ENCODE data around the gene CRIP2.

Gene CRIP2

GRCh38 chr14:105474483-105475268, at the start of gene CRIP2:
CRIP2 (plus strand) TSS chr14:105474821; CDS start chr14:105474863, 42 bp downstream.
- no peak for DNase-seq (ENCODE audit: low read depth, low spot score)
- 0 out of 2 replicates have a peak, but pooled peaks have one; percentile 37 for TF ChIP-seq POLR2AphosphoS5 (IDR thresholded peaks at IDR 0.05; ENCODE audit: borderline replicate concordance, low read depth, low read length)
- no peak for TF ChIP-seq EZH2 (IDR thresholded peaks at IDR 0.05)
- no peak for TF ChIP-seq FOXP2 (optimal IDR thresholded peaks at IDR 0.05; ENCODE audit: control extremely low read depth, extremely low read length, insufficient read depth)
- Histone ChIP-seq H3K27ac (peak within 1 kb of the TSS; percentile 92), H3K9me3 (ENCODE audit: low read depth, low read length) (no peaks in the 10 kb centered on the region), H3K4me3 (peak within 1 kb of the TSS; percentile 96), H3K36me3 (ENCODE audit: insufficient read depth, low read length) (peaks cover 11% of the 10 kb centered on the region), H3K9ac (ENCODE audit: insufficient read length) (peak within 1 kb of the TSS; percentile 91)

GRCh38 chr14:105424861-105425260, 49.8 kb upstream of the CRIP2 start:
- DNase-seq (ENCODE audit: low read depth, low spot score): no peak
- H3K4me3 ChIP-seq: no peak overlapping the region
- peaks cover 73% of the 10 kb centered on the region for H3K36me3 ChIP-seq (ENCODE audit: insufficient read depth, low read length)
- H3K27ac ChIP-seq: no peak overlapping the region
- H3K9me3 ChIP-seq (ENCODE audit: low read depth, low read length): no peaks in the 10 kb centered on the region
- H3K9ac ChIP-seq (ENCODE audit: insufficient read length): no peak overlapping the region
- no peak for TF ChIP-seq POLR2AphosphoS5 (IDR thresholded peaks at IDR 0.05; ENCODE audit: borderline replicate concordance, low read depth, low read length)
- no peak for TF ChIP-seq EZH2 (IDR thresholded peaks at IDR 0.05)
- TF ChIP-seq FOXP2 (optimal IDR thresholded peaks at IDR 0.05; ENCODE audit: control extremely low read depth, extremely low read length, insufficient read depth): no peak

GRCh38 chr14:105425823-105426247, 48.8 kb upstream of the CRIP2 start:
- H3K27ac ChIP-seq: no peak overlapping the region
- no peaks in the 10 kb centered on the region for H3K9me3 ChIP-seq (ENCODE audit: low read depth, low read length)
- no peak for DNase-seq (ENCODE audit: low read depth, low spot score)
- H3K4me3 ChIP-seq: no peak overlapping the region
- H3K9ac ChIP-seq (ENCODE audit: insufficient read length): no peak overlapping the region
- peaks cover 82% of the 10 kb centered on the region for H3K36me3 ChIP-seq (ENCODE audit: insufficient read depth, low read length)
- no peak for TF ChIP-seq POLR2AphosphoS5 (IDR thresholded peaks at IDR 0.05; ENCODE audit: borderline replicate concordance, low read depth, low read length)
- TF ChIP-seq EZH2 (IDR thresholded peaks at IDR 0.05): no peak
- TF ChIP-seq FOXP2 (optimal IDR thresholded peaks at IDR 0.05; ENCODE audit: control extremely low read depth, extremely low read length, insufficient read depth): no peak

GRCh38 chr14:105426416-105427130, 48.0 kb upstream of the CRIP2 start:
- H3K4me3 ChIP-seq: no peak overlapping the region
- no peak for DNase-seq (ENCODE audit: low read depth, low spot score)
- no peak for TF ChIP-seq POLR2AphosphoS5 (IDR thresholded peaks at IDR 0.05; ENCODE audit: borderline replicate concordance, low read depth, low read length)
- H3K27ac ChIP-seq: no peak overlapping the region
- H3K9me3 ChIP-seq (ENCODE audit: low read depth, low read length): no peaks in the 10 kb centered on the region
- H3K36me3 ChIP-seq (ENCODE audit: insufficient read depth, low read length): peaks cover 86% of the 10 kb centered on the region
- H3K9ac ChIP-seq (ENCODE audit: insufficient read length): no peak overlapping the region

GRCh38 chr14:105427412-105427811, 47.2 kb upstream of the CRIP2 start:
- no peak for TF ChIP-seq EZH2 (IDR thresholded peaks at IDR 0.05)
- no peak for TF ChIP-seq POLR2AphosphoS5 (IDR thresholded peaks at IDR 0.05; ENCODE audit: borderline replicate concordance, low read depth, low read length)
- TF ChIP-seq FOXP2 (optimal IDR thresholded peaks at IDR 0.05; ENCODE audit: control extremely low read depth, extremely low read length, insufficient read depth): no peak
- Histone ChIP-seq H3K27ac (no peak overlapping the region), H3K9ac (ENCODE audit: insufficient read length) (no peak overlapping the region), H3K9me3 (ENCODE audit: low read depth, low read length) (no peaks in the 10 kb centered on the region), H3K36me3 (ENCODE audit: insufficient read depth, low read length) (peaks cover 80% of the 10 kb centered on the region), H3K4me3 (no peak overlapping the region)
- DNase-seq (ENCODE audit: low read depth, low spot score): no peak

- no peak for DNase-seq (ENCODE audit: low read depth, low spot score)
- H3K9ac ChIP-seq (ENCODE audit: insufficient read length): no peak overlapping the region
- TF ChIP-seq FOXP2 (optimal IDR thresholded peaks at IDR 0.05; ENCODE audit: control extremely low read depth, extremely low read length, insufficient read depth) (no peak), EZH2 (IDR thresholded peaks at IDR 0.05) (no peak), POLR2AphosphoS5 (IDR thresholded peaks at IDR 0.05; ENCODE audit: borderline replicate concordance, low read depth, low read length) (no peak)
- H3K4me3 ChIP-seq: no peak overlapping the region
- H3K27ac ChIP-seq: no peak overlapping the region
- no peaks in the 10 kb centered on the region for H3K9me3 ChIP-seq (ENCODE audit: low read depth, low read length)
- H3K36me3 ChIP-seq (ENCODE audit: insufficient read depth, low read length): peaks cover 75% of the 10 kb centered on the region
Observed at GRCh38 chr14:105427936-105428485, 46.6 kb upstream of the CRIP2 start.

GRCh38 chr14:105430042-105430441, 44.6 kb upstream of the CRIP2 start:
- H3K9ac ChIP-seq (ENCODE audit: insufficient read length): no peak overlapping the region
- H3K4me3 ChIP-seq: no peak overlapping the region
- no peak for DNase-seq (ENCODE audit: low read depth, low spot score)
- H3K9me3 ChIP-seq (ENCODE audit: low read depth, low read length): no peaks in the 10 kb centered on the region
- peaks cover 62% of the 10 kb centered on the region for H3K36me3 ChIP-seq (ENCODE audit: insufficient read depth, low read length)
- H3K27ac ChIP-seq: no peak overlapping the region
- TF ChIP-seq POLR2AphosphoS5 (IDR thresholded peaks at IDR 0.05; ENCODE audit: borderline replicate concordance, low read depth, low read length): no peak
- no peak for TF ChIP-seq EZH2 (IDR thresholded peaks at IDR 0.05)
- no peak for TF ChIP-seq FOXP2 (optimal IDR thresholded peaks at IDR 0.05; ENCODE audit: control extremely low read depth, extremely low read length, insufficient read depth)

- Histone ChIP-seq H3K36me3 (ENCODE audit: insufficient read depth, low read length) (peaks cover 59% of the 10 kb centered on the region), H3K27ac (no peak overlapping the region), H3K9ac (ENCODE audit: insufficient read length) (no peak overlapping the region), H3K9me3 (ENCODE audit: low read depth, low read length) (no peaks in the 10 kb centered on the region), H3K4me3 (no peak overlapping the region)
- no peak for TF ChIP-seq POLR2AphosphoS5 (IDR thresholded peaks at IDR 0.05; ENCODE audit: borderline replicate concordance, low read depth, low read length)
- no peak for TF ChIP-seq FOXP2 (optimal IDR thresholded peaks at IDR 0.05; ENCODE audit: control extremely low read depth, extremely low read length, insufficient read depth)
- no peak for TF ChIP-seq EZH2 (IDR thresholded peaks at IDR 0.05)
- DNase-seq (ENCODE audit: low read depth, low spot score): no peak
Observed at GRCh38 chr14:105430565-105430964, 44.1 kb upstream of the CRIP2 start.
